ENCODE results near the gene PTGR1.

DNA sequence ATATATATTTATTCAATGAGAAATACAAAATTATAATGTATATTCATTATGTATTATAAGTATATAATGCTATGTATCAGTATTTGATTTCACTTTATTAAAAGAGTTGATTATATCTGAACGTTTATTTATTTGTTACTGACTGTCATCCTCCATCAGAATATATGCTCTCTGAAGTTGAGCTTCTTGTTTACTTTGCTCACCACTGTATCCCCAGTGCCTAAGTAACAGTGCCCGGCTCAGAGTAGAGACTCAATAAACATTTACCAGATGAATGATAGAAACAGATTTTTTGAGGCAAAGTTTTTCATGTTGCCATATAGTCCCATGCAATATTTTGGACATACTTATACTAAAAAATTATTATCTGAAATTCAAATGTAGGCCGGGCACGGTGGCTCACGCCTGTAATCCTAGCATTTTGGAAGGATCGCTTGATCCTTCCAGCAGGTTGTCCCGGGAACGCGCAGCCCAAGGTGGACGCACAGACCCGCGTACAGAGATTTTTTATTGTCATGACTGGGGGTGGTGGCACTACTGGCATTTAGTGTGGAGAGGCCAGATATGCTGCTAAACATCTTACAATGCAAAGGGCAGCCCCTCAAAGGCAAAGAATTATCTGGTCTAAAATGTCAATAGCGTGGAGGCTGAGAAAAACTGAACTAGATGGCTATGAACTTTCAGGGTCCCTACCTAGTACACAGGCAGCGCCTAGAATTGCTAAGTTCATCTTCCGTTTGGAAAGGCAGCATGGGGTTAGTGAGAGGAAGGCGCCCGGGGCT lies 30.9 kb upstream of the PTGR1 start:
- TF ChIP-seq ETS1 (IDR thresholded peaks at IDR 0.05), result no peak
- TF ChIP-seq CTCF (conservative IDR thresholded peaks at IDR 0.05; ENCODE audit: low read depth in 2 of 2), result no peak
- no peak for TF ChIP-seq EZH2 (IDR thresholded peaks at IDR 0.05; ENCODE audit: low read depth, unreplicated experiment)
- no peak for TF ChIP-seq POLR2AphosphoS5 (IDR thresholded peaks at IDR 0.05; ENCODE audit: low read depth)

Data from GM23338 (cell line).